OCI-LY7 (cell line): ENCODE data around the gene CHCHD5. TPM values are rescaled to one million over a fixed set of nuclear protein-coding genes. Genes with fewer than 3 reads are reported as not detected.

Source experiments
- BruUV-seq: library from RNA; stranded (reverse); fragments of 400-500 nt; replicated peaks from 2 replicates; lab custom pipeline; 2021; lab: Mats Ljungman, UMichigan
- CTCF ChIA-PET: fragments of 300-600 bp; sonication (Branson Sonifier 250); formaldehyde crosslinking; loops from one replicate; lab custom pipeline; 2022; ENCODE audit warnings: antibody characterized with exemption; ENCODE audit not compliant: unreplicated experiment; lab: Charles Lee
- POLR2A ChIA-PET: fragments of 300-600 bp; sonication (Branson Sonifier 250); formaldehyde crosslinking; loops from one replicate; lab custom pipeline; 2022; ENCODE audit warnings: antibody characterized with exemption; lab: Charles Lee
- DNase-seq: peaks from one replicate; pipeline ENCODE4 v3.0.0-alpha.2; 2015; ENCODE audit warnings: low spot score
- H2AFZ ChIP-seq: fragments of 200-600 bp; sonication (generic), shearing (Covaris generic); 2 replicates; pipeline ENCODE4 v1.6.1; 2014; ENCODE audit warnings: mild to moderate bottlenecking, antibody characterized with exemption, low read length, moderate library complexity
- H3K27ac ChIP-seq: fragments of 200-600 bp; sonication (generic); 2 replicates; pipeline ENCODE4 v1.5.1; 2014; ENCODE audit warnings: mixed run types, low read depth, mild to moderate bottlenecking, moderate library complexity, low read length, inconsistent platforms; ENCODE audit not compliant: poor library complexity, severe bottlenecking
- H3K36me3 ChIP-seq: fragments of 200-600 bp; sonication (generic); 2 replicates; pipeline ENCODE4 v1.6.1; 2014; ENCODE audit warnings: mild to moderate bottlenecking, antibody characterized with exemption, low read length, moderate library complexity, mixed read lengths; ENCODE audit not compliant: insufficient read depth
- H3K4me1 ChIP-seq: fragments of 200-600 bp; sonication (generic); 2 replicates; pipeline ENCODE4 v1.5.1; 2014; ENCODE audit warnings: mild to moderate bottlenecking, low read length; ENCODE audit not compliant: insufficient read depth, poor library complexity, severe bottlenecking
- H3K4me2 ChIP-seq: fragments of 200-600 bp; sonication (generic); 2 replicates; pipeline ENCODE4 v1.6.1; 2014; ENCODE audit warnings: mild to moderate bottlenecking, low read length
- H3K4me3 ChIP-seq: fragments of 200-600 bp; sonication (generic); 2 replicates; pipeline ENCODE4 v1.5.1; 2014; ENCODE audit warnings: mild to moderate bottlenecking, low read depth, low read length; ENCODE audit not compliant: poor library complexity, severe bottlenecking
- H3K79me2 ChIP-seq: fragments of 200-600 bp; sonication (generic); 2 replicates; pipeline ENCODE4 v1.6.1; 2016; ENCODE audit warnings: low read depth, mild to moderate bottlenecking, low read length, moderate library complexity, mixed read lengths; ENCODE audit not compliant: insufficient read depth
- H3K9me2 ChIP-seq: fragments of 200-600 bp; sonication (generic); 2 replicates; pipeline ENCODE4 v1.6.1; 2016; ENCODE audit warnings: mild to moderate bottlenecking, low read length, mixed read lengths; ENCODE audit not compliant: insufficient read depth
- H3K9me3 ChIP-seq: fragments of 200-600 bp; sonication (generic); 2 replicates; pipeline ENCODE4 v1.6.1; 2014; ENCODE audit warnings: mild to moderate bottlenecking, mixed run types, low read length, mixed read lengths
- H4K20me1 ChIP-seq: fragments of 200-600 bp; sonication (generic); 2 replicates; pipeline ENCODE4 v1.6.1; 2014; ENCODE audit warnings: mild to moderate bottlenecking, antibody characterized with exemption, low read length, moderate library complexity, mixed read lengths; ENCODE audit not compliant: insufficient read depth
- EZH2phosphoT487 ChIP-seq: fragments of 200-600 bp; sonication (generic); IDR thresholded peaks from 2 replicates; pipeline ENCODE4 v1.6.1; 2018; ENCODE audit warnings: low read depth, borderline replicate concordance, mild to moderate bottlenecking, mixed run types, antibody characterized with exemption, low read length, moderate library complexity, mixed read lengths
- intact Hi-C: fragments of 100-400 bp; cut with micrococcal nuclease; formaldehyde crosslinking; loops from one replicate; pipeline ENCODE4 v1.10.0; 2022; ENCODE audit not compliant: unreplicated experiment
- total RNA-seq, 2 experiments: library from RNA; depleted of rRNA in 1 of 2; stranded (reverse); fragments of >200 nt in 1 of 2; shearing (Covaris generic) in 1 of 2; gene quantifications; 2 replicates each; pipeline ENCODE4 v1.2.3, GENCODE V29; 2014 to 2022
- TF ChIP-seq, protein P1 (sequence below): fragments of 200-600 bp; sonication (generic); conservative IDR thresholded peaks from 2 replicates; pipeline ENCODE4 v1.5.1; 2014; ENCODE audit warnings: mild to moderate bottlenecking, antibody characterized with exemption, low read length, moderate library complexity, mixed read lengths

Gene CHCHD5
- total RNA-seq, 2 experiments from 2014 or later, result 22.5 to 36.0 TPM

DNA sequence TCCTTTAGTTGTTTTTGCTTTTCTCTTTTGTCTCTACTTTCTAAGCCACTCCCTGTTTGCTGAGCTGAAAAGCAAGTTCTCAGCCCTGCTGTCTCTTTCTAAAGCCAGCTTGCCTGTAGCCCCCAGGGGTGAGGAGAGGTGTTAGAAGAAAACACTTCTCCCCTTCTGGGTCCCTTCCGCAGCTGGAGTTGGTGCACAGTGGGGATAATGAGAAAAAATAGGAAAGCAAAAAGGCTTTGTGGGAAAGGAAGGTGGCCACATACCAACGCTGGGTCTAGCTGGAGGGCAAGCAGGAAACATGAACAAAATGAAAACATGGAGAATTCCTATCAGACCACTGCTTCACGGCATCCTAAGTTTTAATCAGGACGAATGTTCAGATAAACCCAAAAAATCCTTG lies 45.9 kb downstream of the CHCHD5 start:
- H3K4me1 ChIP-seq, result peaks cover 15% of the 10 kb centered on the region
- H3K4me2 ChIP-seq, result no peak overlapping the region
- no peaks in the 10 kb centered on the region for H3K79me2 ChIP-seq
- ChIA-PET POLR2A (interaction anchor here (1.0 kb wide), 1 partner anchor 14 kb away, joined by 3 read pairs; no protein-coding TSS in a partner anchor), CTCF (no interaction called here)
- intact Hi-C loops, result no loop called here
- TF ChIP-seq EZH2phosphoT487, result no peak
- TF ChIP-seq, protein P1, sequence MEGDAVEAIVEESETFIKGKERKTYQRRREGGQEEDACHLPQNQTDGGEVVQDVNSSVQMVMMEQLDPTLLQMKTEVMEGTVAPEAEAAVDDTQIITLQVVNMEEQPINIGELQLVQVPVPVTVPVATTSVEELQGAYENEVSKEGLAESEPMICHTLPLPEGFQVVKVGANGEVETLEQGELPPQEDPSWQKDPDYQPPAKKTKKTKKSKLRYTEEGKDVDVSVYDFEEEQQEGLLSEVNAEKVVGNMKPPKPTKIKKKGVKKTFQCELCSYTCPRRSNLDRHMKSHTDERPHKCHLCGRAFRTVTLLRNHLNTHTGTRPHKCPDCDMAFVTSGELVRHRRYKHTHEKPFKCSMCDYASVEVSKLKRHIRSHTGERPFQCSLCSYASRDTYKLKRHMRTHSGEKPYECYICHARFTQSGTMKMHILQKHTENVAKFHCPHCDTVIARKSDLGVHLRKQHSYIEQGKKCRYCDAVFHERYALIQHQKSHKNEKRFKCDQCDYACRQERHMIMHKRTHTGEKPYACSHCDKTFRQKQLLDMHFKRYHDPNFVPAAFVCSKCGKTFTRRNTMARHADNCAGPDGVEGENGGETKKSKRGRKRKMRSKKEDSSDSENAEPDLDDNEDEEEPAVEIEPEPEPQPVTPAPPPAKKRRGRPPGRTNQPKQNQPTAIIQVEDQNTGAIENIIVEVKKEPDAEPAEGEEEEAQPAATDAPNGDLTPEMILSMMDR, result no peak
- no peak overlapping the region for H2AFZ ChIP-seq
- DNase-seq, result no peak
- H4K20me1 ChIP-seq, result no peaks in the 10 kb centered on the region
- no peak overlapping the region for H3K27ac ChIP-seq
- no TSS peak for BruUV-seq
- no peak overlapping the region for H3K4me3 ChIP-seq
- H3K9me2 ChIP-seq, result no peaks in the 10 kb centered on the region
- no peaks in the 10 kb centered on the region for H3K36me3 ChIP-seq
- no peaks in the 10 kb centered on the region for H3K9me3 ChIP-seq

DNA sequence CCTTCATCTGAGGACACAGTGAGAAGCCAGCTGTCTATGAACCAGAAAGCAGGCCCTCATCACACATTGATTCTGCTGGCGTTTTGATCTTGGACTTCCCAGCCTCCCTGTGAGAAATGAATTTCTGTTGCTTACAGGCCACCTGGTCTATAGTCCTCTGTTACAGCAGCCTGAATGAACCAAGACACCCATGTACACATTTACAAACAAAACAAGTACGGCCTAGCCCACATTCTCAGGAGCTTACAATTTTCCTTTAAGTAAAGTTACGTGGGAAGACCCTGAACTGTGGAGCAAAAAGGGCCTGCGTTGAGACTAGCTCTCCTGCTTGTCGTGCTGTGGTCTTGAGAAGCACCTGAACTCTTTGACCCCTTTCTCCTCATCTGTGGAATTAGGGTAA lies 49.3 kb downstream of the CHCHD5 start:
- Histone ChIP-seq H2AFZ (no peak overlapping the region), H3K36me3 (no peaks in the 10 kb centered on the region), H4K20me1 (no peaks in the 10 kb centered on the region), H3K27ac (no peak overlapping the region), H3K79me2 (no peaks in the 10 kb centered on the region), H3K9me3 (no peaks in the 10 kb centered on the region), H3K4me1 (peaks cover 11% of the 10 kb centered on the region), H3K9me2 (no peaks in the 10 kb centered on the region), H3K4me2 (no peak overlapping the region), H3K4me3 (no peak overlapping the region)
- intact Hi-C loops, result no loop called here
- no TSS peak for BruUV-seq
- no peak for DNase-seq
- CTCF ChIA-PET, result no interaction called here
- POLR2A ChIA-PET, result interaction anchor here (0.7 to 1.1 kb wide), 4 partner anchors 11 to 75 kb away, joined by 3 to 5 read pairs (median 4); no protein-coding TSS in a partner anchor
- no peak for TF ChIP-seq EZH2phosphoT487
- TF ChIP-seq, protein P1, result no peak

DNA sequence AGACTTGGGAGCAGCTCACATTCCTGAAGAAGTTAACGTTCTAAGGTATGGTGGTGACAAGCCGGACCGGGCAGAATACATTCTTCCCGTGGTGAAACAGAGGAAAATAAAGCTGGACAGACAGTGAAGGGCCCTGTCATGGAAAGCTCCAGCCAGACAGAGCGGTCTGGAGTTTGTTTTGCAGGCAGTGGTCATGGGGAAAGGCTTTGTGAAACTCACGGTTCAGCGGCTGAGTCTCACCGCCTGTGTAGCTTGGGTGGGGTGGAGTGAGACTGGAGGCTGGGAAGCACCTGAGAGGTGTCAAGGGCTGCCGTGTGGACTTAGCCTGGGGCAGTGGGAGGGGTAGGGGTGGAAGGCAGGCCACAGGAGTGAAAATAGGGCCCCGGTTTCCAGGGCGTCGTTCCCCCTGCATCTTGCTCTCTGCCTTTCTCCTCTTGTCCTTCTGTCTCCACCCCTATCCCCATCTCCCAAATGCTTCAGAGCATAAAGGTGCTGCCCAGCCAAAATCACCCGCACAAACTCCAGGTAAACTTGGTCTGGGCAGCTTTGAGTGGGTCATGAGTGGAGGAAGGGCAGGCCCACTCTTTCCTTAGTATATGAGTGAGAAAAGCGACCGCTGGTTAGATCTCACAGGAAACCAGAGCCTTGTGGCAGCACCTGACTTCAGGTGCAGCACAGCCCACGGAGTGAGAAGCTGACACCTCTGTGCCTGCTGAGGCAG lies 49.9 kb downstream of the CHCHD5 start:
- no peak overlapping the region for H3K4me3 ChIP-seq
- H3K27ac ChIP-seq, result no peak overlapping the region
- H2AFZ ChIP-seq, result no peak overlapping the region
- no peaks in the 10 kb centered on the region for H3K9me2 ChIP-seq
- no peaks in the 10 kb centered on the region for H3K79me2 ChIP-seq
- TF ChIP-seq EZH2phosphoT487, result no peak
- TF ChIP-seq, protein P1, result no peak
- peaks cover 11% of the 10 kb centered on the region for H3K4me1 ChIP-seq
- intact Hi-C loops, result no loop called here
- H4K20me1 ChIP-seq, result no peaks in the 10 kb centered on the region
- ChIA-PET POLR2A (no interaction called here), CTCF (no interaction called here)
- H3K9me3 ChIP-seq, result no peaks in the 10 kb centered on the region
- no peaks in the 10 kb centered on the region for H3K36me3 ChIP-seq
- H3K4me2 ChIP-seq, result no peak overlapping the region
- DNase-seq, result no peak
- no TSS peak for BruUV-seq
